Heart right ventricle (tissue), 16 donors: ENCODE data around the gene MAP3K5. TPM values are rescaled to one million over a fixed set of nuclear protein-coding genes. Genes with fewer than 3 reads are reported as not detected.

ENCODE experiments used
- ATAC-seq, 8 donors: fragments of 200-7000 bp; cut with Tn5 transposase; one replicate each; pipeline ENCODE4 v1.9.1; 2020; ENCODE audit warnings: mild to moderate bottlenecking in 8 of 8, moderate library complexity in 8 of 8, moderate number of reproducible peaks in 1 of 8
- DNase-seq, 2 donors: peaks; one replicate each; pipeline ENCODE4 v3.0.0-alpha.2; 2020
- H3K27ac ChIP-seq, 10 donors: fragments of 200-600 bp; sonication (generic) in 2 of 10; one replicate each; pipeline versions ENCODE4 v1.5.0 to v1.8.0; 2020 to 2022; ENCODE audit warnings: mild to moderate bottlenecking in 3 of 10
- H3K27me3 ChIP-seq, 7 donors: fragments of 200-600 bp; one replicate each; pipeline ENCODE4 v1.8.0; 2021 to 2022; ENCODE audit warnings: mild to moderate bottlenecking in 2 of 7
- H3K36me3 ChIP-seq, 9 donors: fragments of 200-600 bp; sonication (generic) in 1 of 9; one replicate each; pipeline versions ENCODE4 v1.5.0 to v1.8.0; 2020 to 2022; ENCODE audit warnings: mild to moderate bottlenecking in 2 of 9
- H3K4me1 ChIP-seq, 9 donors: fragments of 200-600 bp; sonication (generic) in 1 of 9; one replicate each; pipeline versions ENCODE4 v1.5.0 to v1.8.0; 2020 to 2022; ENCODE audit warnings: mild to moderate bottlenecking in 4 of 9
- H3K4me3 ChIP-seq, 10 donors: fragments of 200-600 bp; sonication (generic) in 2 of 10; one replicate each; pipeline versions ENCODE4 v1.5.0 to v1.8.0; 2020 to 2022; ENCODE audit warnings: mild to moderate bottlenecking in 7 of 10, moderate library complexity in 2 of 10
- H3K9me3 ChIP-seq, 11 donors: fragments of 200-600 bp in 10 of 11; sonication (generic) in 2 of 11; one replicate each; pipeline versions ENCODE4 v1.5.0 to v1.8.0; 2013 to 2022; ENCODE audit warnings: mild to moderate bottlenecking in 2 of 11, control low read depth in 1 of 11, moderate library complexity in 1 of 11
- CTCF ChIP-seq, 9 donors: fragments of 200-600 bp; sonication (generic) in 2 of 9; IDR thresholded peaks; one replicate each; pipeline versions ENCODE4 v1.5.0 to v1.8.0; 2021 to 2022; ENCODE audit warnings: antibody characterized with exemption in 9 of 9, mild to moderate bottlenecking in 5 of 9, moderate library complexity in 1 of 9
- WGBS, 2 donors: extraction: QIAGEN DNeasy Blood & Tissue Kit; methylation state at CpG; one replicate each; pipeline ENCODE4 v1.1.7; 2013; ENCODE audit warnings: inconsistent platforms in 1 of 2; 5-methylcytosine and 5-hydroxymethylcytosine counted together
- intact Hi-C, 10 donors: fragments of 100-400 bp; cut with DNase I; formaldehyde crosslinking; loops; one replicate each; pipeline versions ENCODE4 v1.11.1 to v1.14.2; 2022
- polyA plus RNA-seq, 2 donors: library from polyadenylated mRNA; stranded (reverse); fragments of 200-250 nt; gene quantifications; one replicate each; pipeline ENCODE4 v1.2.3, GENCODE V29; 2013
- total RNA-seq, 10 donors: library from RNA; stranded (reverse); fragmentation: NEBNext Ultra II Directional in 3 of 10; extraction: Animal tissue kit (Norgen Biotek cat#: 25700) in 3 of 10; gene quantifications; one replicate each; pipeline versions ENCODE4 v1.2.1 to v1.2.4, GENCODE V29; 2021 to 2023
- donor health status: Arrhythmogenic right ventricular cardiomyopathy.
- donor health status: ischemic (EF 13 %, LVEDD 7.1; RV severe dilation, severe dysfunction).
- donor health status: healthy with polysubstance abuse.
- donor health status: DM: no; HTN: yes; CAD: no.
- donor health status: DM: no; HTN: no; CAD: no.
- donor health status: ischemic (EF 25% LVEDD 6.9; RV normal size, moderate dysfunction).
- donor health status: ischemic (EF 25% LVEDD 5.7; RV mildly dilated, moderate dysfunction).
- donor health status: healthy.
- donor health status: DM: yes; HTN: yes; CAD: no.
- donor health status: Ischemic cardiomyopathy.
- donor health status: ischemic (EF 35%, LVEDD 5.7; RV mildly dilated, moderate dysfunction).
- donor health status: nonischemic (EF 11% LVEDD 7.7; RV severe dilation, severe dysfunction).
- donor health status: DM: yes; HTN: yes; CAD: no.
- donor health status: PGD.
- donor health status: ischemic (EF 29% LVEDD 5.4; RV normal size, mild dysfunction).
- donor health status: nonischemic (EF 23%, LVEDD 6.1; RV moderate dilation, normal function).

Gene MAP3K5
- total and polyA plus RNA-seq, 12 donors = 5.1 to 35.7 (median 27.8) TPM

GRCh38 chr6:136659991-136660499, 132.2 kb downstream of the MAP3K5 start:
- WGBS, 2 donors = 95 to 97% methylated on average over 6 of the region's 6 CpGs
- no peak for TF ChIP-seq CTCF (IDR thresholded peaks at IDR 0.05)
- Histone ChIP-seq H3K36me3 (peaks cover 0 to 45% (median 5%) of the 10 kb centered on the region in 9 donors), H3K9me3 (no peaks in the 10 kb centered on the region), H3K4me3 (no peak overlapping the region), H3K27ac (no peak overlapping the region), H3K4me1 (no peaks in the 10 kb centered on the region), H3K27me3 (no peaks in the 10 kb centered on the region)
- intact Hi-C loops = no loop called here
- DNase-seq = no peak
- ATAC-seq = no peak

GRCh38 chr6:136658711-136659110, 133.6 kb downstream of the MAP3K5 start:
- Histone ChIP-seq H3K4me3 (no peak overlapping the region), H3K4me1 (no peaks in the 10 kb centered on the region), H3K36me3 (peaks cover 0 to 40% (median 5%) of the 10 kb centered on the region in 9 donors), H3K9me3 (no peaks in the 10 kb centered on the region), H3K27ac (no peak overlapping the region), H3K27me3 (no peaks in the 10 kb centered on the region)
- ATAC-seq (no peak), DNase-seq (no peak)
- no peak for TF ChIP-seq CTCF (IDR thresholded peaks at IDR 0.05)
- intact Hi-C loops = no loop called here
- 82 to 86% methylated on average over 2 of the region's 2 CpGs for WGBS, 2 donors

DNA sequence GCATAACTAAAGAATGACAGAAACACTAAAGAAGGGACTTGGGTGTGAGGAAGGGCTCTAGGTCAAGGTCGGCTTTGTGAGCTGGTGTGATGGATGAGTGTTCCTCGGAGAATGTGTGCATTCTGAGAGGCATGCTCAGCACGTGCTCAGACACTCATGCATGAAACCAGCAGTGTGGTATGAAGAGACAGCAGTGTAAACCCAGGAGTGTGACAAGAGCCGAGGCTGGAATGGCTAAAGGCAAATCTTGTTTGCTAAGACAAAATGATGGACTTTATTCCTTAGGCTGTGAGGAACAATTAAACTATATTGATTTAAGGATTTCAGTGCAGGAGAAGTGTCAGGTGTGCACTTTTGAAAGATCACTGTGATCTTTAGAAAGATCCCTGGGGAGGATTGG, 134.6 kb downstream of the MAP3K5 start:
- Histone ChIP-seq H3K9me3 (no peaks in the 10 kb centered on the region), H3K36me3 (peaks cover 0 to 42% (median 5%) of the 10 kb centered on the region in 9 donors), H3K4me3 (no peak overlapping the region), H3K27ac (no peak overlapping the region), H3K27me3 (no peaks in the 10 kb centered on the region), H3K4me1 (no peaks in the 10 kb centered on the region)
- intact Hi-C loops = no loop called here
- no peak for ATAC-seq
- no peak for DNase-seq
- 73 to 77% methylated on average over 4 of the region's 4 CpGs for WGBS, 2 donors
- no peak for TF ChIP-seq CTCF (IDR thresholded peaks at IDR 0.05)

GRCh38 chr6:136656121-136656520, 136.2 kb downstream of the MAP3K5 start:
- no peak for TF ChIP-seq CTCF (IDR thresholded peaks at IDR 0.05)
- no peak for DNase-seq
- Histone ChIP-seq H3K4me3 (no peak overlapping the region), H3K9me3 (no peaks in the 10 kb centered on the region), H3K4me1 (no peaks in the 10 kb centered on the region), H3K27ac (no peak overlapping the region), H3K36me3 (peaks cover 0 to 51% (median 5%) of the 10 kb centered on the region in 9 donors), H3K27me3 (no peaks in the 10 kb centered on the region)
- no peak for ATAC-seq
- WGBS, 2 donors = 76% methylated on average over 1 of the region's 1 CpG
- intact Hi-C loops = no loop called here
